Erythroblast (primary cell): Measurements from ENCODE around the gene ADAMTS20.

Experiments
- GATA1 ChIP-seq: IDR thresholded peaks from 2 replicates; pipeline ENCODE4 v1.6.1; 2011; ENCODE audit warnings: low read depth, mild to moderate bottlenecking, control low read depth, low read length, moderate library complexity
- POLR2A ChIP-seq: IDR thresholded peaks from 2 replicates; pipeline ENCODE4 v1.6.1; 2011; ENCODE audit warnings: mild to moderate bottlenecking, low read length

GRCh38 chr12:43348221-43348620 is 203.8 kb downstream of the ADAMTS20 start:
- no peak for TF ChIP-seq POLR2A
- no peak for TF ChIP-seq GATA1
